GM21825 (cell line): ENCODE results near the gene COQ9.
A peak's percentile ranks its signal among the peaks of the same experiment; 100 is the strongest.
"Not testable (repeated sequence)": the region's sequence is repeated elsewhere in the genome, so short reads cannot be mapped to it uniquely, and the experiment has no call there.

Experiments
- ATAC-seq: cut with Tn5 transposase; IDR thresholded peaks from one replicate; pipeline ENCODE4 v1.9.1; 2021; ENCODE audit warnings: mild to moderate bottlenecking, moderate library complexity; ENCODE audit not compliant: unreplicated experiment

The COQ9 gene

DNA sequence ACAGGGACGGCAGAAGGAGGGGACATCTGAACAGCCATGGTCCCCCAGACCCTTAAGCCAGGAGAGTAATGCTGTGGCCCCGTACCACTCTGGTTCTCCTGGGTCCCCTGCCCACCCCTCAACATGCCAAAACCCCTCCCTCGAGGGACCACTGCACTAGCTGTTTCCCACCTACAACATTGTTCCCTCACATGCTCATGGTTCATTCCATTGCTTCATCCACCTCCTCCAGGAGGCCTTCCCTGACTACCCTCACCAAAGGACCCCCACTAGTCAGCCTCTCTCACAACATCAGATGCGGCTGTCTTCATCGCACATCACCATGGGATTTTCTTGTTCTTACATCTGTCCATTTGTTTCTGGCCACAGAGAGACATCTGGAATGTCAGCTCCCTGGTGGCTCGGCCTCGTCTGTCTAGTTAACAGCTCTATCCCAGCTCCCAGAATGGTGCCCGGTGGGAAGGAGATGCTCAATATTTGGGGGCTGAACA, 37.3 kb downstream of the COQ9 start:
- ATAC-seq: no peak

DNA sequence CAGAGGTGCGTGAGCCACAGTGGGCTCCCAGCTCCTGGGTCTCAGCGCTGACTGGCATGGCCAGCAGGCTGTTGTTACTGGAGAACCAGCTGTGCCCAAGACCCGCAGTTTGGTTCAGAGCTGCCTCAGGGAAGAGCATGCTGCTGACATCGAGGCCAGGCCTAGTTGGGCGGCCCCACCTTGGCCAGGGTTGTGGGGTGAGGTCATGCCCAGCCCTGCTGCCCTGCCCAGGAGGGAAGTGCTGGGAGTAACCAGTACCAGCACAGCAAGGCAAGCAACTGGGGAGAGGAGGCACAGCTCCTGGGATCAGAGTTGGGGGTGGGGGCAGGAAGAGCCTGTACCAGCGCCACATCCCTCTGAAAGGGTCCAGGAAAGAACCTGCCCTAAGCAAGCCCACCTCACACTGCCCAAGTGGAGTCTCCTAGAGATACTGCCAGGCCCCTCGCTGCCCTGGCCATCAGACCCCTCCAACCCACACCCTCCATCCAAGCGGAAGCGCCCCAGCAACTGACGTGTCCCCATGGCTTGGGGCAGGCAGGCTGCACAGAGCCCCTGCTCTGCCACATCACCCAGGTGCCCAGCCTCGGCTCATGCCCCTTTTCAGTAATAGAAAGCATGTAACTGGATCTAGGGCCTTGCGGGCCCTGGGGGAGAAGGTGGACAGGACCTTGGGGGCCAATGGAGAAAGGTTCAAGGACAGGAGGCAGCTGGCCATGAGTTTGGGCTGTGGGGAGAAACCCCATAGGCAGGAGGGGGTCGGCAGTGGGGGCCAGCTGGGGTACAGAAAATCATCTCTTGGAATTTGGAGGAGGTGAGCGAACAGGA, 38.0 kb downstream of the COQ9 start:
- no peak for ATAC-seq

- ATAC-seq: peak; percentile 81
Observed at GRCh38 chr16:57485916-57486857, 38.9 kb downstream of the COQ9 start, which contains the start of gene DOK4. DOK4 (minus strand) TSS chr16:57486493; CDS start chr16:57479507, 6,986 bp downstream.

- no peak for ATAC-seq
Observed at GRCh38 chr16:57486858-57487834, 39.9 kb downstream of the COQ9 start.

GRCh38 chr16:57489229-57489628, 42.0 kb downstream of the COQ9 start:
- ATAC-seq: no peak

DNA sequence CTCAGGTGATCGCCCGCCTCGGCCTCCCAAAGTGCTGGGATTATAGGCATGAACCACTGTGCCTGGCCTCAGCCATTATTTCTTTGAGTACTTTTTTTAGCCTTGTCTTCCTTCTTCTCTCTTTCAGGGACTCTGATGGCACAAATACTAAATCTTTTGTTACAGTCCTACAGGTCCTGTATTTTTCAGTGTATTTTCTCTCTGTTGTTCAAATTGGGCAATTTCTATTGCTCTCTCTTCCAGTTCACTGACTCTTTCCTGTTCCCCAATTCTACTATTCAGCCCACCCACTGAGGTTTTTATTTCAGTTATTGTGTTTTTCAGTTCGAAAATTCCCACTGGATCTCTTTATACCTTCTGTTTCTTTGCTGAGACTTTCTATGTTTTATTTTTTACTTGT, 46.5 kb downstream of the COQ9 start:
- ATAC-seq: no peak

DNA sequence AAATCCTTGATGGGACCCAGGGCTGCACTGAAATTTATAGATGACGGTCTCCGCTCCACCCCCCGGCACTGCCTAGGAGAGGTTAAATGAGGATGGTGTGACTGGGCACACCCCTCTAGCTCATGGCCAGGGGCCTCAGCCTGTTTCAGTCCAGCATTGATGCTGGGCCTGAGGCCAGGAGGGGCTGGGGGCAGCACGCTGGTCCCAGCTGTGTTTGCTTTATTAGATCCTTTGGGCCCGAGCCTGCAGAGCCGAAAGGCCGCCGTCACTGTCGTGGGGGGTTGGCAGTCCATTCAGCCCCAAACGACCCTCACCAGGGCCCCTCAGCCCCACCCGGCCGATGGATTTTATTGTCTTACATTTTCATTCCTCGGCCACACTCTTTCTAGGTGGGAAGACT, 49.8 kb downstream of the COQ9 start:
- ATAC-seq: no peak

- ATAC-seq: no peak
Observed at GRCh38 chr16:57498031-57498430, 50.8 kb downstream of the COQ9 start.

DNA sequence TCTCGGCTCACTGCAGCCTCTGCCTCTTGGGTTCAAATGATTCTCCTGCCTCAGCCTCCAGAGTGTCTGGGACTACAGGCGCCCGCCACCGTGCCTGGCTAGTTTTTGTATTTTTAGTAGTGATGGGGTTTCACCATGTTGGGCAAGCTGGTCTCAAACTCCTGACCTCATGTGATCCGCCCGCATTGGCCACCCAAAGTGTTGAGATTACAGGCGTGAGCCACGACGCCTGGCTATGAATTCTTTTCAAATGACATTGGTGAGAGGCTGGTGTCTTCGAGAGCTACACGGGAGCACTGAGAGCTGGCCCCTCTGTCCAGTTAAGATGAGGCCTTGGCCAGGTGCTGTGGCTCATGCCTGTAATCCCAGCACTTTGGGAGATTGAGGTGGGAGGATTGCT, 52.7 kb downstream of the COQ9 start:
- not testable (repeated sequence) for ATAC-seq

- no peak for ATAC-seq
Observed at GRCh38 chr16:57500578-57501111, 53.4 kb downstream of the COQ9 start.

GRCh38 chr16:57501492-57501891, 54.2 kb downstream of the COQ9 start:
- no peak for ATAC-seq

DNA sequence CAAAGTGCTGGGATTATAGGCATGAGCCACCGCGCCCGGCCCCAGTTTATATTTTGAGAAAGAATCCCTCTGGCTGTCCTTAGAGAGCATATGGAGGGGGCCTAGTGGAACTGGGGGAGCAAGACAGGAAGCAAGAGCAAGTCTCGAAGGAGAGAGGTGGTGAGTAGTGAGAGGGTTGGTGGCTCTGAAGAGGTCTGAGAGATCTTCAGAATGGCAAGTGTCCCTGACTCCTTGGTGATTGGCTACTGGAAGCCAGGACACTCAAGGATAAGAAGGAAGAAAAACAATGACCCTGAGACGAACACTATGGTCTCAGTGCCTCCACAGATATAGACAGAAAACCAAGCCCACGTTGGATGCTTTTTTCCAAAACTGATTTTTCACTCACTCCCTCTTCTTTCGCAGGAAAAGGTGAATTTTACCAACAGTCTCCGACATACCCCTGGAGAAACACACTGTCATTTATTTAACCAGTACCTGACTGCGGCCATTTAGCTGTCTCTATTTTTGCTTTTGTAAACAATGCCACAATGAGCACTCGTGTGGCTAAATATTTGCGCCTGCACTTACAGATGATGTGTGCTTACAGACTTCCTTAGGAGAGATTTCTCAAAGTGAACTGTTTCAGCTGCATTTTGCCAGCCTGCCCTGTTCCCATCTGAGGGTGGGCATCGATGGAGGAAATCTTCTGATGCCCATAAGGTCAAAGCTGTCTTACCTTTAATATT, 54.9 kb downstream of the COQ9 start:
- ATAC-seq: no peak

- no peak for ATAC-seq
Observed at GRCh38 chr16:57503366-57503765, 56.1 kb downstream of the COQ9 start.

DNA sequence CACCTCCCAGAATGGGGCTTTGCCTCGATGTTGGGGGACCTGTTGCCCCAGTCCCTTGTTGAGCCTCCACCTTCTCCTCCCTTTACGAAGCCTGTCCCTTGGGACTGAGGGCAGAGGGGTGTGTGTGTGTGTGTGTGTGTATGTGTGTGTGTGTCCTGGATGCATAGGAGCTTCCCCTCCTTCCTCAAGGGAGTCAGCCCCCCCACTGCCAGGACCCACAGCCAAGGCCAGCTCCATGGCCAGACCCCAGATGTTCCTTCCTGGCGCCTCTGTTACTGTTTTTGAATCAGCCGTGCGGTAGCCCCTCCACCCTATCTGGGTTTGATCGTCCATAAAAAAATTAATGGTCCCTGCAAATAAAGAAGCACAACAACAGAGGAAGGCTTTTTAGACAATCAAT, 56.7 kb downstream of the COQ9 start:
- no peak for ATAC-seq

GRCh38 chr16:57504491-57504890, 57.2 kb downstream of the COQ9 start:
- ATAC-seq: no peak

DNA sequence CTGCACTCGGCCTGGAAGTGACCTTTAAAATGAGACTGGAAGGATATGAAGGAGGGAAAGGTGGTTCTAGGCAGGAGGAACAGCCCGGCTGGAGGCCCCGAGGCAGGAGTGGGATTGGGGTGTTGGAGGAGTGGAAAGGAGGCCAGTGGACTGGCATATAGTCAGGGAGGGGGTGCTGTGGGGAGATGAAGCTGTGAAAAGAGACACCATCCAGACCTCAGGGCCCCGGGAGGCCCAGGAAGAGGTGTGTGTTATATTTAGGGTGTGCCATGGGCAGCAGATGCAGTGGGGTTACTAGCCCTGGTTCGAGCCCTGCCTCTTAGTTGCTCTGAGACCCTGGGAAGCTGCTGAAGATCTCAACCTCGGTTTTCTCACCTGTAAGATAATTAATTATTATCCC, 57.9 kb downstream of the COQ9 start:
- ATAC-seq: no peak

DNA sequence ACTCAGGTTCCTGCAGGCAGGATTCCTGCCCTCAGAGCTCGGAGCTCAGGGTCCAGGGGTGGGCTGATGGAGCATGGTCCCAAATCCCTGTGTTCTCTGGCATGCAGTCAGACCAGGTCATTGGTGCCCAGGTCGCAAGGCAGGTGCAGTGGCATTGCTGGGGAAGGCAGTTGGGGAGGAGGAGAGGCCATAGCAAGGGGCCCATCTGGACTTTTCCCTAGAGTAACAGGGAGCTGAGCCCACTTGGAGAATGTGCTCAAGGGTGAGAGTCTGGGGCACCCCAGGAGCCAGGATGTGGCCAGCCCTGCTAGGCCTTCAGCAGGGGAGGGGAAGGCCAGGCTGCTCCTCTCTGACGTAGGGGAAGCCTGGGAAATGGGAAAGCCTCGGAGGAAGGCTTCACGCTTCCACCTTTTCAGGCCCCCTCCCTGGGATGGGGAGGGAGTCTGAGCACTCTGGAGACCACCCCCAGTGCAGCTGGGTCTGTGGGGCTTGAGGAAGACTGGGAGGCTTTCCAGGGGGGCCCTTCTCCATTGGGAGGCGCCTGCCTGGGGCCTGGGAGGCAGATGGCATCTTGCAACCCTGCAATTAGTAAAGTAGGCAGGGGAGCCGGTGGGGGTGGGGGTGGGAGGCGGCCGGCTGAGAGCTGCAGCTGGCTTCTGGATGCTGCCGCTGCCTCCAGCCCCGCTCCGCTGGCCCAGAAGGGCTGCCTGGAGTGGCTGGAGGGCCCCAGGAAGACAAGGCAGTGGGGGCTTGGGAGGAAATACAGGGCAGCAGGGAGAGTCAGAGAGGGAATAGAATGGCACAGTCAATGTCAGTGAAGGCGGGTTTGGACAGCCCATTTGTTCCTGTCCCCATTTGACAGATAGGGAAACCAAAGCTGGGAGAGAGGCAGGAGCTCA, 60.1 kb downstream of the COQ9 start:
- ATAC-seq: no peak

DNA sequence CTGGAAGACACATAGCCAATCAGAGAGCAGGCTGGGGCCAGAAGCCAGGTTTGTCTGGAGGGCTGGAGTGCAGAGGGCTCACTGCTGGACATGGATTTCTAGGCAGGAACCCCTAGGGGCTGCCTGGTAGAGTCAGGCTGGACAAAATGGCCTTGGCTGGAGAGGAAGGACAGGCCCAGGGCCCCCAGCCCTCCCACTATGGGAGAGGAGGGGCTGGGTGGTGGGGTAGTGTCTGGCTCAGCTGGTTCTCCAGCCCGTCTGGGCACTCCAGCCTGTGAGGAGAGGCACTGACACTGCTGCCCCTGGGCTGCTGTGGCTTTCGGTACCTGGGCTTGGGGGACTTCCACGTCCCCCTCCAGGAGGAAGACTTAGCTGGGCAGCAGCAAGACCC, 60.8 kb downstream of the COQ9 start:
- ATAC-seq: no peak
